Stimulated activated CD4-positive, alpha-beta T cell treated with anti-CD3 and anti-CD28 coated beads, Interleukin-1b, Interleukin-23, amount 100 ng/mL, for 1 hour (primary cell): ENCODE data around the gene LPP.
A peak's percentile ranks its signal among the peaks of the same experiment; 100 is the strongest.

Experiments used
- DNase-seq, 2 donors: peaks; one replicate each; pipeline ENCODE4 v3.0.0-alpha.2; 2020; ENCODE audit warnings: low read depth in 2 of 2

The LPP gene

DNA sequence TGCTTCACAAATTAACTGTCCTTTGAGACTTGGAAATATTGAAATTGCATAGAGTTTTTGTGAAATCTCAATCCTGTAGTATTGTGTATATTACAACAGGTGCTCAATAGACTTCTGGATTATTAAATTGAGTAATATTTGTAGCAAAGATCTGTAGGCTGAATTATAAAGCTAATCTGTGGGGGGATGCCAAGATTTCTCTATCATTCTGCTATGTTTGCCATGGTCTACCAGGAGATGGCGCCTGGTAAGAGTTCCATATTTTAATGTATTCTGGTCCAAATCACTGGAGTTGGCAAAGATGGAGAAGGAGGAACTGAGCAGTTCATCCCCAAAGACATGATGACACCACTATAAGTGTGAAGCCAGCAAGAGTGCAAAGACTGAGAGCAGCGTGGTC is 676.9 kb downstream of the LPP start:
- no peak for DNase-seq

DNA sequence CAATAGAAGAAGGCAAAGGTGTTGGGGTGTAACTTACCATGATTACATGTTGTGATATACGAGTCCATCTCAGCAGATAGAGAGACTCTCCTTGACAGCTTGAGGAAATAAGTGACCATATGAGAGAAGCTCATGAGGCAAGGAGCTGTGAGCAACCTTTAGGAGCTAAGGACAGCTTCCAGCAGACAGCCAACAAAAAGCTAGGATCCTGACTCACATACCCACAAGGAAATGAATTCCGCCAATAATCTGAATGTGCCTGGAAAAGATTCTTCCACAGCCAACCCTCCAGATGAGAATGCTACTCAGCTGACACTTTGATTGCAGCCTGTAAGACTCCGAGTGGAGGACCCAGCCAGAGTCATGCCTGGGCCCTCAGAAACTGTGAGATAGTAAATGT is 678.2 kb downstream of the LPP start:
- no peak for DNase-seq

DNA sequence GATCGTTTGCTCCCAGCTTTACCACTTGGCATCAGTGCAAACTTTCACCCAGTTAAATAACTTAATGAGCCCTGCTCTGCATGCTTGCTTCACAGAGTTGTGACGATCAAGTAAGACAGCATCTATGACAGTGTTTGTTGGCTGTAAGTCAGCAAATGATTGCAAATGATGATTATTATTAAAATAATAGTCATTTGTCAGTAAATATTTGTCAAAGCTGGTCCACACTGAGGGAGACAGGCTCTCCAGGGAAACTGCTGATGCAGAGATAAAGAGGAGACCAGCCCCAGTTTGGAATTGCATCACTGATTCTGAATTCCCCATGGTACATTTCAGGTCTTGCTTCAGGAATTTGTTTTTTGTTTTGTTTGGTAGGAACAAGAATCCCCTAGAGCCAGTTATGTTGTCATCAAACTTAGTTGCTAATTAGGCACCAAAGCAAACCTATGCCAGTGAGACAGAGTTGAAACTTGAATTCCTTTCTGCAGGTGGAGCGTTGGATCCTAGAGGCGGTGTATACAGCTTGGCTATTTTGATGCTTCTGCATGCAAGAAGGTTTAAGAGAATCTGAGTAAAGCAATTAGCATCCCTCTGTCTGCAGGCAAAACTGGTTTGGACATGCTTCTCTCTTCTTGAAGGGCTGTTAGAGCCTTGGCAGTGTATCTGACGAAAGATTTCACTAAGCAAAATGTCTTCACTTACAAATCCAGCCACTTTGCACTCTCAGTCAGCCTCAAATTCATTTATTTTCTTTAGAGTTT is 679.2 kb downstream of the LPP start:
- no peak for DNase-seq

- DNase-seq, result peak in 1 of 2 donors; percentile 1
Measured at GRCh38 chr3:188834349-188834748, 680.4 kb downstream of the LPP start.

GRCh38 chr3:188839187-188839695 is 685.3 kb downstream of the LPP start:
- DNase-seq, result no peak

DNA sequence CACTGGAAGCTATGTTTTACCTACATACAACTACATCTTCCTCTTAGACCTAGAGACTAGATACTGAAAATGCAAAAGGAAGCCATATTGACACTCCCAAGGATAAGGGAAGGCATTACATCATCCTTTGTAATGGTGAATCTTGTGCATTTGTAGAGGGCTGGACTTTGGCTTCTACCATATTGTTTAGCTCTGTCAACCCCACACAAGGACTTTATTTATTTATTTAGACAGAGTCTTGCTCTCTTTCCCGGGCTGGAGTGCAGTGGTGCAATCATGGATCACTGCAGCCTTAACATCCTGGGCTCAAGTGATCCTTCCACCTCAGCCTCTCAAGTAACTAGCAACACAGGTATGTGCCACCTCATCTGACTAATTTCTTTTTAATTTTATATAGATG is 686.3 kb downstream of the LPP start:
- no peak for DNase-seq

- no peak for DNase-seq
Measured at GRCh38 chr3:188841906-188842305, 687.9 kb downstream of the LPP start.

DNA sequence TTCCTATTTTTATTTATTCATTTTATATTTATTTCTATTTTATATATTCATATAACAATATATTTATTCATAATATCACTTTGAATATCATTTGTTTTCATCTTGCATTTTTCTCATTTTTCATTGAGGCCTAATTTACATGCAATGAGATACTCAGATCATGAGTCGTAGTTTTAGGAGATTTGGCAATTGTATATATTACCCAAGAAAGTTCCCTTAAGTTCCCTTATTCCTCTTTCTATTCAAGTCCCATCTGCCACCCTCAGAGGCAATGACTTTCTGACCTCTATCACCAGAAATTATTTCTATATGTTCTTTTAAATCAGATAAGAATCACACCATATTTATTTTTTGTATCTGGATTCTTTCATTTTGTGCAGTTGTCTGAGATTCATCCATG is 688.7 kb downstream of the LPP start:
- no peak for DNase-seq

DNA sequence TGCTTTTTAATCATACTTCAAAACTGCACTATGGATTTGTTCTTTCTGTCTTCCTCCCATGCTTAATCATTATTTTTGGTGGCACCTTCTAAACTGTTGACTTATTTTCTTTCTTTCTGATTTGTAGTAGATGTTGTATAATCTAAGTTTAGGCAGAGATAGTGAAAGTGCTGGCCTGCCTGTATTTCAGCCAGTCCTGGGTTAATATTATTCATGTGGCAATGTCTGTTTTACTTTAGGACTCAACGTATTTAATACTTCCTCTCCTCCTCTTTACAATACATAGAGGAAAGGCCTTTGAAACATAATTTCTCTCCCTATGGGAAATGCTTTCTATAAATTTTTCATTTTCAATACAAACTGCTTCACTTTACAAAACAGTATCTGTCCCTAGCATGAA is 690.1 kb downstream of the LPP start:
- DNase-seq, result no peak

GRCh38 chr3:188845514-188845913 is 691.6 kb downstream of the LPP start:
- DNase-seq, result no peak

- no peak for DNase-seq
Measured at GRCh38 chr3:188848947-188849346, 695.0 kb downstream of the LPP start.

DNA sequence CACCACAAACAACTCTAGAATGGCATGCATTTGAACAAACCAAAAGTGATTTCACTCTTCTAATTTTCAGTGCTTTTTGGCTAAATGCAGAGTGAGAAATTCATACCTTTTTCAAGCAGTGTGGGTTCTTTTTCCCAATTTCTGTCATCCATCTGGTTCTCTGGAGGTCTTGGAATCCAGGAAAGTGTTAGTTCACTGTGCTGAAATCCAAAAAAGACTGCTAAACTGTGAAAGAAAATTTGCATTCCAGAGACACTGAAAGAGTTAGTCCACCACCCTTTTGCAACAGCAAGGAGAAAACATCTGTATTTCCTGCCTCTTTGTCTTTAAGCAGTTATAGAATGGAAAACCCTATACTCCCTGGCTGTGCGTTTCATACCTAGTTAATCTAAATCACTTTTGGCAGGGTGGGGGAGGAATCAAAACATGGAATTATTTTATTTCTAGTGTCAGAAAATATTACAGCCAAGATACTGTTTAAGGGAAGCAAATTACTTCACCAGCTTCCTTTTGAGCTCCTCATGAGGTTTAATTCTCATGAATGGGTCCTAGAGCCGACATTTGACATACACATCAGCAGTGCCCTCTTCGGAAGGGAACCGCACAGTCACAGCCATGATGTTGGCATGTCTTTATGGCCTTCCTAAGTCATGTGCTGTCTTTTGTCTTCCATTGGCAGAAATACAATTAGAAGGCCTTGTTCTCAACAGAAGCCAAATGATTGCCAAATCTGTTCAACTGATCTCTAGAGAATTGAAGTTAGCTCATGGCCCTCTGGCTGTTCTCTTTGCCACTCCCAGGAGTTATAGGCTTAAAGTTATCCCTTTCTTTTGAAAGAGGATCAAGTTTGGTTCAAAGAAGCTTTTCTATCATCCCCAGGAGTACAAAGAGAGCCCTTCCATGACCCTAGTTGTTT is 700.2 kb downstream of the LPP start:
- no peak for DNase-seq

DNA sequence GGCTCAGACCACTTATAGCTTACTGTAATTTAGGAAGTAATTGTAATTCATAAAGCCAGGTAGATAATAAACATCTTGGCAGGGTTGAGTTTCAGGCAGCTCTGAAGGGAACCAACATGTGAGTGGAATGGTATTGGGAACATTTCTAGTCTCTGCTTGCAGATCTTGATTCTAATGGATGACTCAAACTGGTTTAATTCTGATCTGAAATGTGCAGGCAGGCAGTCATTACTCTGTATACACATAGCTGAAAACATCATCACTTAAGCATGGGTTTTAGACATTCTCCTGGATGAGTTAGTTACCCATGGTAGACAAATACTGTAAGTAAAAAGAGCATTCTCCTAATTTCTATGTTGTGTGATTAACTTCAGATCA is 700.8 kb downstream of the LPP start:
- no peak for DNase-seq

GRCh38 chr3:188855675-188856074 is 701.7 kb downstream of the LPP start:
- DNase-seq, result no peak

- DNase-seq, result no peak
Measured at GRCh38 chr3:188860147-188860546, 706.2 kb downstream of the LPP start.

- no peak for DNase-seq
Measured at GRCh38 chr3:188861842-188862744, 708.1 kb downstream of the LPP start.

DNA sequence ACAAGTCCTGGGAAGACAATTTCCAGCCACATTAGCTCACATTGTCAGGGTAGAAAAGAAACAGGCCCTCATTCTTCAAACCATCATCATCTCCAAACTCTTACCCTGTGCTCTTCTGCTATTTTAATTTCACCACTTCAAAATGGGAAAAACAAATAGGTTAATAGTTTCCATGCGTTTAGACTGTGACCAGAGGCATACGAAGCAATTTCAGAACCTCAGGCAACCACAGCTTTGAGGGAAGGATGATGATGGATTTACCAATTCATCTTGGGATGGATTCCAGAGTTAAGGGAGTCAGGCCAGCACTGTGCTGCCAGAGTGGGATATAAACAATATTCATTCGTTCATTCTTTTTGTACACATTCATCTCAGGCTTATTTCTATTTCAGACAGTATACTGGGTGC is 710.0 kb downstream of the LPP start:
- no peak for DNase-seq

DNA sequence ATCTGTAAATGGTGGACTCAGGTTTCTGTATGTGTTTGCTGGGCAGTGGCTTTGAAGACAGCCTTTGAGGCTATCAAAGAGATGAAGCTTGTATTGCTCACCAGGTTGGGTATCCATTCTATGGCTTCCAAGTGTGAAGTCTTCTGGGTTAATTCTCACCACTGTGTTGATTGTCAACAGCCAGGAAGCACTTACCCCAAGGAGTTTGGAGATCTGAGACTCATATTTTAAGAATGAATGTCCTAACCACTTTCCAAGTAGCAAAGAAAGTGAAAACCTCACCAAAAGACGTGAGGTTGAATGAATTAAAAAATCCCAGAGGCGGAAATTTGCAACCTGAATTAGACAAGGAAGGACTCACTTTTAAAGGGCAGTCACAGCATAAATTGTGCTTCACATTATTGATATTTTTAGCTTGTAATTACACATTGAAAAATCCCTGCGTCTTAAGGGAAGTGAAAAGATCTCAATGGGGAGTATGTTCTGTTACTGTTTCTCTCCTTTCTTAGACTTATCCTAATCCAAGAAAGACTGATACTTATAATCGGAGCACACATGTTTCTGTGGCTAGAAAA is 713.8 kb downstream of the LPP start:
- no peak for DNase-seq

DNA sequence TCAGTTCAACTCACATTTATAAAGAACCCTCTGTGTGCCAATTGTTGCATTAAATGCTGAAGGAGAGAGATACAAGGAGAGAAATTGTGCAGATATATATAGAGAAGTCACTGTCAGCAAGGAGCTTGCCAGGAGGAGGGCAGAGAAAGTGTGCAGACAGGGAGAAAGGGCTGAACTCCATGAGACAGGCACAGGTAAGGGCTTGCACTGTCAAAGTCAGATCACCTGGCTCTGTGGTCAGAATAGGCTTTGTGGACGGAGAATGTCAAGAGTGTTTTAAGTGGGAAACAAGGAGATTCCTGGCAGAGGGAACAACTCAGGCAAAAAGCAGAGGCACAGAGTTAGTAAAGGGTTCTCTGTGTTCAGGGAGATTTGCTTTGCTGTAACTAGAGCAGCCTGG is 714.8 kb downstream of the LPP start:
- no peak for DNase-seq

GRCh38 chr3:188869628-188870027 is 715.7 kb downstream of the LPP start:
- no peak for DNase-seq

GRCh38 chr3:188870431-188870830 is 716.5 kb downstream of the LPP start:
- DNase-seq, result no peak

GRCh38 chr3:188874576-188874975 is 720.6 kb downstream of the LPP start:
- no peak for DNase-seq
